Mesothelial cell of epicardium (in vitro differentiated cells): ENCODE results near the gene EFCAB12. TPM values are rescaled to one million over a fixed set of nuclear protein-coding genes. Genes with fewer than 3 reads are reported as not detected.
"Not testable (repeated sequence)": the region's sequence is repeated elsewhere in the genome, so short reads cannot be mapped to it uniquely, and the experiment has no call there.

ENCODE experiments used
- DNase-seq, 2 experiments: peaks; one replicate each; pipeline ENCODE4 v3.0.0; 2021; ENCODE audit warnings: low spot score in 2 of 2; ENCODE audit not compliant: unreplicated experiment in 2 of 2
- H3K27ac Mint-ChIP-seq: 2 replicates; pipeline ENCODE4 v1.8.0; 2021; ENCODE audit warnings: mixed read lengths
- H3K27me3 Mint-ChIP-seq: 2 replicates; pipeline ENCODE4 v1.8.0; 2021; ENCODE audit warnings: low read depth, mixed read lengths
- H3K36me3 Mint-ChIP-seq: 2 replicates; pipeline ENCODE4 v1.8.0; 2021; ENCODE audit warnings: mixed read lengths
- H3K4me1 Mint-ChIP-seq: 2 replicates; pipeline ENCODE4 v1.8.0; 2021; ENCODE audit warnings: mixed read lengths
- H3K4me3 Mint-ChIP-seq: 2 replicates; pipeline ENCODE4 v1.8.0; 2021; ENCODE audit warnings: mild to moderate bottlenecking, moderate library complexity, mixed read lengths
- H3K9me3 Mint-ChIP-seq: 2 replicates; pipeline ENCODE4 v1.8.0; 2021; ENCODE audit warnings: mixed read lengths
- total RNA-seq: library from RNA; stranded (reverse); gene quantifications from 3 replicates; pipeline ENCODE4 v1.2.1, GENCODE V29; 2021
- TF ChIP-seq, protein P1 (sequence below): fragments of 200-600 bp; sonication (generic); IDR thresholded peaks from one replicate; pipeline ENCODE4 v1.5.0; 2021; ENCODE audit warnings: antibody characterized with exemption; ENCODE audit not compliant: unreplicated experiment

Gene EFCAB12
- total RNA-seq, 1 donor from 2014 or later: 0.74 TPM

DNA sequence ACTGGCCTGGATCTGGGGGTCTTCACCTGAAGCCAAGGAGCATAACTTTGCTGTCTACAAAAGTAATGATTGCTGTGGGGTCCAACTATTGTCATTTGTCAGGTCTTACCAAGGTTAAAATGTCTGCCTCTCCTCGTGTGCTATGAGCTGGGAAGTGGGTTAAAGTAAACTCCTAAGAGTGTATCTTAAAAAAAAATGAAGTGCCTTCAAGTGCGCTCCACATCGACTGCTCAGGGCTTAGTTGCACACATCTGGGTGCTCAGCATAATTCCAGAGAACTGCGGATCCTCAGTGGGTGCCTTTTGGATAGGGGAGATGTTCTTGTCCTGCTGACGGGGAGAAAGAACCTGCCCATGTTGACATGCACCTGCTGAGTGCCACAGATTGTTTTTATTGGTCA lies 40.9 kb downstream of the EFCAB12 start:
- H3K9me3 Mint-ChIP-seq: no peaks in the 10 kb centered on the region
- H3K27ac Mint-ChIP-seq: no peak overlapping the region
- DNase-seq: no peak
- no peak overlapping the region for H3K4me3 Mint-ChIP-seq
- TF ChIP-seq, protein P1, sequence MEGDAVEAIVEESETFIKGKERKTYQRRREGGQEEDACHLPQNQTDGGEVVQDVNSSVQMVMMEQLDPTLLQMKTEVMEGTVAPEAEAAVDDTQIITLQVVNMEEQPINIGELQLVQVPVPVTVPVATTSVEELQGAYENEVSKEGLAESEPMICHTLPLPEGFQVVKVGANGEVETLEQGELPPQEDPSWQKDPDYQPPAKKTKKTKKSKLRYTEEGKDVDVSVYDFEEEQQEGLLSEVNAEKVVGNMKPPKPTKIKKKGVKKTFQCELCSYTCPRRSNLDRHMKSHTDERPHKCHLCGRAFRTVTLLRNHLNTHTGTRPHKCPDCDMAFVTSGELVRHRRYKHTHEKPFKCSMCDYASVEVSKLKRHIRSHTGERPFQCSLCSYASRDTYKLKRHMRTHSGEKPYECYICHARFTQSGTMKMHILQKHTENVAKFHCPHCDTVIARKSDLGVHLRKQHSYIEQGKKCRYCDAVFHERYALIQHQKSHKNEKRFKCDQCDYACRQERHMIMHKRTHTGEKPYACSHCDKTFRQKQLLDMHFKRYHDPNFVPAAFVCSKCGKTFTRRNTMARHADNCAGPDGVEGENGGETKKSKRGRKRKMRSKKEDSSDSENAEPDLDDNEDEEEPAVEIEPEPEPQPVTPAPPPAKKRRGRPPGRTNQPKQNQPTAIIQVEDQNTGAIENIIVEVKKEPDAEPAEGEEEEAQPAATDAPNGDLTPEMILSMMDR: no peak
- H3K27me3 Mint-ChIP-seq: no peaks in the 10 kb centered on the region
- H3K4me1 Mint-ChIP-seq: peaks cover 6% of the 10 kb centered on the region
- peaks cover 27% of the 10 kb centered on the region for H3K36me3 Mint-ChIP-seq

DNA sequence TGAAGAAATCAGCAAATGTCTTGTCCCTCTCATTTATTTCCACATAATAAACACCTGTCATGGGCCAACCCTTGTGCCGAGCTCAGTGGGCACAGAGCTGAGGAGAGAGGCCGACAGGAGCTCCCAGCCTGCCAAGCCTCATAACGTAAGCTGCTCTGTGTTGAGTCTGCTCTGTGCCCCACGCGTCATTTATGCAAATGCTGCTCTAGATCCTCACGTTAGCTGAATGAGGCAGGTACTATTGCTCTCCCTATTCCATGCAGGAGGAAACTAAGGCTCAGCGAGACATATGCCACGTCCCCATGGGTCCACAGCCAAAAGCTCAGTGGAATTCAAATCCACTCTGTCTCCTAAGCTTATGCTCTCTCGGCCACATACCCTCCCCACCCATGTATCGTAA lies 41.5 kb downstream of the EFCAB12 start:
- no peak overlapping the region for H3K27ac Mint-ChIP-seq
- TF ChIP-seq, protein P1: no peak
- no peaks in the 10 kb centered on the region for H3K9me3 Mint-ChIP-seq
- H3K27me3 Mint-ChIP-seq: no peaks in the 10 kb centered on the region
- peaks cover 6% of the 10 kb centered on the region for H3K4me1 Mint-ChIP-seq
- no peak overlapping the region for H3K4me3 Mint-ChIP-seq
- DNase-seq: no peak
- peaks cover 27% of the 10 kb centered on the region for H3K36me3 Mint-ChIP-seq

DNA sequence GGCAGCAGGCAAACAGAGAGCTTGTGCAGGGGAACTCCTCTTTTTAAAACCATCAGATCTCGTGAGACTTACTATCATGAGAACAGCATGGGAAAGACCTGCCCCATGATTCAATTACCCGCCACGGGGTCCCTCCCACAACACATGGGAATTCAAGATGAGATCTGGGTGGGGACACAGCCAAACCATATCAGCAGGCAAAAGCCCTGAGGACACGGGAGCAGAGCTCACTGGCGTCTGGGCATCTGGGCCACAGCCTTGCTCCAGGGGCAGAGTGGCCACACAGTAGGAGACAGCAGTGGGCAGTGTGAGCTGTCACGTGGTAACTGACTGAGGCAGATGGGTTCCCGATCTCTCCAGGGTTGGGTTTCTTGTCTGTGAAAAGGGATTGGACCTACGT lies 42.9 kb downstream of the EFCAB12 start:
- H3K27me3 Mint-ChIP-seq, H3K9me3 Mint-ChIP-seq, H3K27ac Mint-ChIP-seq, H3K4me3 Mint-ChIP-seq, H3K4me1 Mint-ChIP-seq, DNase-seq: not testable (repeated sequence)
- H3K36me3 Mint-ChIP-seq: peaks cover 24% of the 10 kb centered on the region

DNA sequence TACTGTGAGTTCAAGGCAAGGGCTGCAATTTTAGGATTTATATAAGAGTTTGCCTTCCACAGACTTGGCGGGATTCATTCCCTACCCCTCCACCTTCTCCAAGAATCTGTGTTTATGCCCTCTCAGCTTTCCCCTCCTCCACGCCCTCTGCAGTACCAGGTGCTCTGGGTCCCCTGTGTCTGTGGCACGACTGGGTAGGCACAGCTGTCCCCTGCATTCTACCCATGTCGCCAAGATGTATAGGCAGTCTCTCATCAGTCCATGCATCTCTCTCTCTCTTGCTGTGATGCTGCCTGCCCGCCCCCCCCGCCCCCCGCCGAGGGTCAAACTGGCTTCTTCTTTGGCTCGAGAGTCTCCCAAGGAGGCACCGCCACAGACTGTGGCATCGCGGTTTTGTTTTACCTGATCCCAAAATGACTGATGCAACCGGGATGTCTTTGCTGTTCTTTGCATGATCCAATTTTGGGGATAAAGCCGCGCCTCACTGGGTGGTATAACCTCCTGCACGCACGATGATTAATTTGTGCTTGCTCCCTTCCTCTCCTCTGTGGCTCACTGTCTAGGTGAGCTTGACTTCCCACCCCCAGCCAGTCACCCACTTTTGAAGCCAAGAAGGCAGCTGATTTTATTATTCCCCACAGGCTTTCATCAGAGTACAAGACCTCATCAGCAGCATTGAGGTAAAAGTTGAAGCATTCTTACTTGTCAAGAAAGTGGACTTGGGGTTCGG lies 43.7 kb downstream of the EFCAB12 start:
- Mint-ChIP-seq H3K36me3 (peaks cover 23% of the 10 kb centered on the region), H3K27me3 (no peaks in the 10 kb centered on the region), H3K27ac (no peak overlapping the region), H3K4me1 (peaks cover 6% of the 10 kb centered on the region), H3K9me3 (no peaks in the 10 kb centered on the region), H3K4me3 (no peak overlapping the region)
- DNase-seq: no peak
- TF ChIP-seq, protein P1: no peak

DNA sequence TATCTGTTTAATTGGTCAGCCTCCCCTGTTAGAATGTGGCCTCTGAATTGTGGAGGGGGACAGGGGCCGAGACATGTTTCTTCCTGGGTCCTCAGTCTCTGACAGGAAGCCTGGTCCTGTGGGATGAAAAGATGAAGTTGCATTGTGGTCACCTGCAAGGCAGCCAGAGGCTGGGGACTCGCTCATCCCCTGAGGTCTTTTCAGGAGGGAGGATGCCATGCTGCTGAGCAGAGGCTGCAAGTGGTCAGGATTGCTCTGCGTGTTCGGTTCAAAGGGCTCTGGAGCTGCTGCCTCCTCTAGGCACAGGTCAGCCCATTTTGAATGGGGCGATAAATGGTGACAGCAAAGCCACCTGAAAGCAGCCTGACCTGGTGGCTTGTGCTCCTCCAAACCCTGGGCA lies 44.3 kb downstream of the EFCAB12 start:
- not testable (repeated sequence) for H3K9me3 Mint-ChIP-seq, H3K4me1 Mint-ChIP-seq, DNase-seq, H3K4me3 Mint-ChIP-seq, H3K27me3 Mint-ChIP-seq, H3K27ac Mint-ChIP-seq
- peaks cover 19% of the 10 kb centered on the region for H3K36me3 Mint-ChIP-seq

DNA sequence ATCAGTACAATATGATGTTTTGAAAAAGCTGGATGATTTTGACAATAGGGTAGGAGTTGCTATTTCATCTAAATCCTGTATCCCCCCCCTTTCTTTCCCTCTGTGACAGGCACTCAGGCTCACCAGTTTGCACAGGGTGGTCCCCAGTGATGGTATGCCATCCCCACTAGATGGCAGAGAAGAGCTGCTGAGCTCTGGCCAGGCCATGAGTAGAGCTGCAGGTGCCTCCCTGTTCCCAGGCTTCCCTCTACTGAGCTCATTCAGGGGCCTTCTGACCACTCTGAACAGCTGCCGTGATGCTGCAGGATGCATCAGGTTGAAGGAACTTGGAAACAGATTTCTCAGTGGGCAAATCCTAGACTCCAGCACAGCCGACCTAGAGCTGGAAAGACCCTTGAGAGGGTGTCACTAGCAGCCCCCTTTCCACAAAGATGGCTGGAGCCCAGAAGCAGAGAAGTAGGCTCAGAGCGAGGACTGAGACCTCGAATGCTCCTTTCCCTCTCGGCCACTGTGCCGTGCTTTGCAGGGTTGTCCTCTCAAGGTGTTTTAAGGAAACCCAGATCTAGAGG lies 45.1 kb downstream of the EFCAB12 start:
- Mint-ChIP-seq H3K27me3 (no peaks in the 10 kb centered on the region), H3K36me3 (peaks cover 19% of the 10 kb centered on the region), H3K9me3 (no peaks in the 10 kb centered on the region), H3K4me3 (no peak overlapping the region), H3K4me1 (peaks cover 3% of the 10 kb centered on the region), H3K27ac (no peak overlapping the region)
- peak in 1 of 2 experiments; percentile 50 for DNase-seq
- TF ChIP-seq, protein P1: peak; percentile 44
